B cell (primary cell): ENCODE data around the gene PDE4B. TPM values are rescaled to one million over a fixed set of nuclear protein-coding genes. Genes with fewer than 3 reads are reported as not detected.

Source experiments
- ATAC-seq: fragments of 200-7000 bp; cut with Tn5 transposase; one replicate; pipeline ENCODE4 v1.10.0; 2021; ENCODE audit warnings: low read depth, mild to moderate bottlenecking, moderate number of reproducible peaks, moderate library complexity
- CTCF ChIA-PET: fragments of 350-600 bp; sonication (Branson Sonifier 250); formaldehyde crosslinking; loops from one replicate; lab custom pipeline; 2021; ENCODE audit warnings: antibody characterized with exemption, inconsistent platforms; lab: Charles Lee
- POLR2A ChIA-PET: fragments of 350-600 bp; sonication (Branson Sonifier 250); formaldehyde crosslinking; loops from one replicate; lab custom pipeline; 2021; ENCODE audit warnings: antibody characterized with exemption; lab: Charles Lee
- DNase-seq: peaks from one replicate; pipeline ENCODE4 v3.0.0; 2013
- H2AFZ ChIP-seq: 2 replicates; pipeline ENCODE4 v1.6.1; 2012; ENCODE audit warnings: mild to moderate bottlenecking, low read depth, low read length; ENCODE audit not compliant: insufficient read depth, poor library complexity, severe bottlenecking
- H3K27ac ChIP-seq, 2 donors: 1 replicate in 1 of 2; 2 replicates in 1 of 2; pipeline ENCODE4 v1.5.1; 2012 to 2013; ENCODE audit warnings: low read length in 2 of 2, mild to moderate bottlenecking in 2 of 2, moderate library complexity in 1 of 2
- H3K27me3 ChIP-seq, 4 experiments: fragments of 200-600 bp in 1 of 4; sonication (generic) in 1 of 4; replicated peaks in 1 of 4; 1 replicate in 2 of 4; 2 replicates in 2 of 4; pipeline versions ENCODE4 v1.6.1 to v1.7.0; 2013 to 2016; ENCODE audit warnings: low read length in 3 of 4, mild to moderate bottlenecking in 2 of 4, mixed read lengths in 1 of 4, moderate library complexity in 1 of 4; ENCODE audit not compliant: insufficient read depth in 4 of 4, control insufficient read depth in 3 of 4; ENCODE audit errors: control extremely low read depth in 1 of 4
- H3K36me3 ChIP-seq, 2 experiments: replicated peaks in 1 of 2; 1 replicate in 1 of 2; 2 replicates in 1 of 2; pipeline versions ENCODE4 v1.6.1 to v1.7.1; 2013; ENCODE audit warnings: low read length in 1 of 2; ENCODE audit not compliant: insufficient read depth in 2 of 2, control insufficient read depth in 1 of 2; ENCODE audit errors: control extremely low read depth in 1 of 2, extremely low read depth in 1 of 2
- H3K4me1 ChIP-seq, 2 donors: fragments of 200-600 bp in 1 of 2; sonication (generic) in 1 of 2; 1 replicate in 1 of 2; 2 replicates in 1 of 2; pipeline versions ENCODE4 v1.5.1 to v1.6.1; 2013 to 2017; ENCODE audit warnings: low read length in 2 of 2; ENCODE audit not compliant: control insufficient read depth in 2 of 2, insufficient read depth in 2 of 2
- H3K4me2 ChIP-seq: replicated peaks from 2 replicates; pipeline ENCODE3; 2012; ENCODE audit warnings: mild to moderate bottlenecking, low read depth, low read length; ENCODE audit not compliant: poor library complexity, severe bottlenecking
- H3K4me3 ChIP-seq, 5 experiments: fragments of 200-600 bp in 1 of 5; sonication (generic) in 1 of 5; 1 replicate in 3 of 5; 2 replicates in 2 of 5; pipeline versions ENCODE4 v1.5.1 to v1.7.0; 2011 to 2016; ENCODE audit warnings: low read length in 4 of 5, mild to moderate bottlenecking in 4 of 5, low read depth in 2 of 5, control low read depth in 1 of 5, moderate library complexity in 1 of 5; ENCODE audit not compliant: insufficient read depth in 1 of 5; ENCODE audit errors: control extremely low read depth in 1 of 5, extremely low read depth in 1 of 5
- H3K79me2 ChIP-seq: fragments of 200-600 bp; sonication (generic); one replicate; pipeline ENCODE4 v1.6.0; 2016; ENCODE audit warnings: low read length; ENCODE audit not compliant: control insufficient read depth, insufficient read depth
- H3K9ac ChIP-seq: fragments of 200-600 bp; sonication (generic); 2 replicates; pipeline ENCODE4 v1.6.1; 2017; ENCODE audit warnings: mild to moderate bottlenecking, low read length, moderate library complexity
- H3K9me3 ChIP-seq, 3 donors: one replicate each; pipeline versions ENCODE4 v1.6.1 to v1.7.1; 2013; ENCODE audit warnings: low read length in 2 of 3; ENCODE audit not compliant: control insufficient read depth in 2 of 3, insufficient read depth in 1 of 3; ENCODE audit errors: control extremely low read depth in 1 of 3
- H4K20me1 ChIP-seq: 2 replicates; pipeline ENCODE4 v1.6.0; 2012; ENCODE audit warnings: mild to moderate bottlenecking, low read length; ENCODE audit not compliant: insufficient read depth, control insufficient read depth, poor library complexity, severe bottlenecking
- H3K27ac Mint-ChIP-seq: one replicate; pipeline ENCODE4 v1.8.0; 2021; ENCODE audit warnings: mixed read lengths
- H3K27me3 Mint-ChIP-seq: one replicate; pipeline ENCODE4 v1.8.0; 2021; ENCODE audit warnings: mixed read lengths
- H3K4me1 Mint-ChIP-seq: one replicate; pipeline ENCODE4 v1.8.0; 2021; ENCODE audit warnings: mixed read lengths
- H3K4me3 Mint-ChIP-seq: one replicate; pipeline ENCODE4 v1.8.0; 2021; ENCODE audit warnings: mixed read lengths
- H3K9me3 Mint-ChIP-seq: one replicate; pipeline ENCODE4 v1.8.0; 2022; ENCODE audit warnings: mixed read lengths; ENCODE audit not compliant: insufficient read depth
- EZH2 ChIP-seq: IDR thresholded peaks from 2 replicates; pipeline ENCODE4 v1.6.1; 2012; ENCODE audit warnings: borderline replicate concordance, low read depth, mild to moderate bottlenecking, moderate library complexity, low read length; ENCODE audit not compliant: insufficient read depth, poor library complexity, severe bottlenecking
- WGBS: methylation state at CpG from one replicate; pipeline ENCODE4 v1.1.5; 2013; ENCODE audit warnings: missing lambda C conversion rate; ENCODE audit not compliant: insufficient coverage; 5-methylcytosine and 5-hydroxymethylcytosine counted together
- intact Hi-C: fragments of 100-400 bp; cut with micrococcal nuclease; formaldehyde crosslinking; loops from one replicate; pipeline ENCODE4 v1.10.0; 2022
- polyA plus RNA-seq: library from polyadenylated mRNA; depleted of rRNA; stranded (reverse); fragments of >200 nt; gene quantifications from 2 replicates; pipeline ENCODE4 v1.2.3, GENCODE V29; 2012
- total RNA-seq, 2 donors: library from RNA; stranded (reverse); fragments of 120-200 nt in 1 of 2; gene quantifications; 1 replicate in 1 of 2; 2 replicates in 1 of 2; pipeline versions ENCODE4 v1.2.3 to v1.2.4, GENCODE V29; 2013 to 2022
- TF ChIP-seq, protein P1 (sequence below): fragments of 200-600 bp; IDR thresholded peaks from one replicate; pipeline ENCODE4 v1.8.0; 2022; ENCODE audit warnings: antibody characterized with exemption, mild to moderate bottlenecking

The PDE4B gene
- total and polyA plus RNA-seq, 2 donors (not counting 1 experiment from before 2014, with no cell fraction given), result 63.7 to 242 TPM

DNA sequence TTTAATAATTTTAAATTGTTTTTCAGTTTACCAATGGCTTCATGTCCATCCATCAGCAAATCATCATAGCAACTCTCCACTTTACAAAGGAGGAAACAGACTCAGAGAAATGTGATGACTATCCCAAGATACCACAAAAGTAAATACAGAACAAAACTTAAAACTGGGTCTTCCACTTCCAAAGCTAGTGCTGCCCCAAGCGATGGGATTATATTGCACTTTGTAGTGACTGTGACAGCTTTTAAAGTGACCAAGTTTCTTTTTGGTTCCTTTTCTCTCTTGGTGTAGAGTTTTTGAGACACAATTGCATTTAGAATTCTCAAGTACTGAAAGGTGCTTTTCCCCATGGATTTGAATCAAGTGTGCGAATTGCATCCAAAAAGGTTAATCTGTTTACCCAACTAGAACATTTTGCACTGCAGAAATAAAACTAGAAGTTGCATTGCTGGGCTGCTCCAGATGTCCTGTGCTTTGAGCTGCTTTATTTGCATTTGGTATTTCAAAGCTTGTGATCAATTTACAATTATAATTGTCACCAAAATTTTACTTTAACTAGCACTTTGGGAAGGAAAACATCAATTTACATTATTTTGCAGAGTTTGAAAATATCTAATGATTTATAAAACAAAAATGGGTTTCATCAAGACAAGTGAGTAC is 320.2 kb downstream of the PDE4B start:
- H3K4me1 ChIP-seq, result no peaks in the 10 kb centered on the region
- H3K27ac Mint-ChIP-seq, result no peak overlapping the region
- no peak overlapping the region for H2AFZ ChIP-seq
- H3K9me3 Mint-ChIP-seq, result no peaks in the 10 kb centered on the region
- H3K27ac ChIP-seq, result no peak overlapping the region
- TF ChIP-seq, protein P1, sequence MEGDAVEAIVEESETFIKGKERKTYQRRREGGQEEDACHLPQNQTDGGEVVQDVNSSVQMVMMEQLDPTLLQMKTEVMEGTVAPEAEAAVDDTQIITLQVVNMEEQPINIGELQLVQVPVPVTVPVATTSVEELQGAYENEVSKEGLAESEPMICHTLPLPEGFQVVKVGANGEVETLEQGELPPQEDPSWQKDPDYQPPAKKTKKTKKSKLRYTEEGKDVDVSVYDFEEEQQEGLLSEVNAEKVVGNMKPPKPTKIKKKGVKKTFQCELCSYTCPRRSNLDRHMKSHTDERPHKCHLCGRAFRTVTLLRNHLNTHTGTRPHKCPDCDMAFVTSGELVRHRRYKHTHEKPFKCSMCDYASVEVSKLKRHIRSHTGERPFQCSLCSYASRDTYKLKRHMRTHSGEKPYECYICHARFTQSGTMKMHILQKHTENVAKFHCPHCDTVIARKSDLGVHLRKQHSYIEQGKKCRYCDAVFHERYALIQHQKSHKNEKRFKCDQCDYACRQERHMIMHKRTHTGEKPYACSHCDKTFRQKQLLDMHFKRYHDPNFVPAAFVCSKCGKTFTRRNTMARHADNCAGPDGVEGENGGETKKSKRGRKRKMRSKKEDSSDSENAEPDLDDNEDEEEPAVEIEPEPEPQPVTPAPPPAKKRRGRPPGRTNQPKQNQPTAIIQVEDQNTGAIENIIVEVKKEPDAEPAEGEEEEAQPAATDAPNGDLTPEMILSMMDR, result no peak
- TF ChIP-seq EZH2, result no peak
- no peaks in the 10 kb centered on the region for H4K20me1 ChIP-seq
- no peak for DNase-seq
- H3K27me3 Mint-ChIP-seq, result peaks cover 12% of the 10 kb centered on the region
- H3K4me3 Mint-ChIP-seq, result no peak overlapping the region
- WGBS, result no CpG with 5 or more reads among the region's 2 CpGs
- H3K4me2 ChIP-seq, result no peak overlapping the region
- H3K9me3 ChIP-seq, result no peaks in the 10 kb centered on the region
- POLR2A ChIA-PET, result no interaction called here
- intact Hi-C loops, result no loop called here
- peaks cover 0 to 3% (median 0%) of the 10 kb centered on the region in 4 experiments for H3K27me3 ChIP-seq
- ATAC-seq, result no peak
- no peaks in the 10 kb centered on the region for H3K79me2 ChIP-seq
- H3K4me1 Mint-ChIP-seq, result no peaks in the 10 kb centered on the region
- CTCF ChIA-PET, result no interaction called here
- H3K4me3 ChIP-seq, result no peak overlapping the region
- H3K9ac ChIP-seq, result no peak overlapping the region
- no peaks in the 10 kb centered on the region for H3K36me3 ChIP-seq

DNA sequence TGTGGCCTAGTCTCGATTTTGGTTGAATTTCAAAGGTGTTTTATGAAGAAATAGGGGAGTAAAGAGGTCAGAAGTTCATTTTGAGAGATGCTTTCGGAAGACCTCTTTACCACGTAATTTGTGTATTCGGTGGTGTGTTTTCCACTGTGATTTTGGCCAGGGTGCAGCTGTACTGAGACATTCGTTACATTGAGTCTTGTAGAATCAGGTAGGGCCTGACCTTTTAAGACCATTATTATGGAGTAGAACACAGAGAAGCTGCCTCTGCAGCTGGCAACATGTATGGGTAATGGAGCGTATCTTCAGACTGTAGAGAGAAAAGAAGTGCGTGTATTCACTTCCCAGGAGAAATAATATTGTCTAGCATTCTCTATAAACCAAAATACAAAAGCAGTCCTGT is 326.5 kb downstream of the PDE4B start:
- no peaks in the 10 kb centered on the region for H3K36me3 ChIP-seq
- H4K20me1 ChIP-seq, result no peaks in the 10 kb centered on the region
- Mint-ChIP-seq H3K27ac (no peak overlapping the region), H3K27me3 (peaks cover 34% of the 10 kb centered on the region), H3K9me3 (peaks cover 2% of the 10 kb centered on the region), H3K4me1 (no peaks in the 10 kb centered on the region), H3K4me3 (no peak overlapping the region)
- no peak for TF ChIP-seq EZH2
- TF ChIP-seq, protein P1, result no peak
- no peak overlapping the region for H3K9ac ChIP-seq
- intact Hi-C loops, result no loop called here
- no peaks in the 10 kb centered on the region for H3K4me1 ChIP-seq
- H3K27me3 ChIP-seq, result no peaks in the 10 kb centered on the region
- ATAC-seq (no peak), DNase-seq (no peak)
- H3K4me3 ChIP-seq, result no peak overlapping the region
- no peaks in the 10 kb centered on the region for H3K9me3 ChIP-seq
- ChIA-PET CTCF (no interaction called here), POLR2A (no interaction called here)
- 32% methylated on average over 4 of the region's 7 CpGs for WGBS
- H3K79me2 ChIP-seq, result no peaks in the 10 kb centered on the region
- H3K4me2 ChIP-seq, result no peak overlapping the region
- no peak overlapping the region for H2AFZ ChIP-seq
- H3K27ac ChIP-seq, result no peak overlapping the region
